HG03095 (cell line): ENCODE results near the gene CXADR.

Source experiments
- ATAC-seq: cut with Tn5 transposase; IDR thresholded peaks from one replicate; pipeline ENCODE4 v1.9.1; 2021; ENCODE audit warnings: moderate library complexity; ENCODE audit not compliant: unreplicated experiment

CXADR gene

DNA sequence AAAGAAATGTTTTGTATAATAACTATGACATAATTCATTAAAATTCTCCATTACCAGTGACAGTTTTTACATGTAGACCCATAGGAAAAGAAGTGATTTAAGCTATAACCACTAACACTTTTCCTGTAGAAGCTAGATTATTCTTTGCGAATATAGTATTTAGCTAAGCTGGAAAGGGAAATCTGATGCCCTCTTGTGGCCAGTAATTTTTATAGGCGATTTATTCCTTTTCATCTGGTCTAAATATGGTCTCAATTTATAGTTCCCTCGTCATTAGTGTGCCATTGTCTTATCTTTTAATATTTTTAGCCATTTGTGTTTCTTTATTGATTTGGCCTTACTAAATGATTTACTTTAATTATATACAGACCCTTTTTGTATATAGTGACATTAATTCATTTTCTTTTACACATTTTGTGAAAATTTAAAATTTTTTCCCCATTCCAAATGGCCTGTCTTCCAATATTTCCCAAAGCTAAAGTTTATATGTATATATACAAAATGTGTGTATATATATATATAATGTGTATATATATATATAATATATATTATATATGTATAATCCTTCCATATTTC, 73.1 kb downstream of the CXADR start:
- ATAC-seq = no peak

DNA sequence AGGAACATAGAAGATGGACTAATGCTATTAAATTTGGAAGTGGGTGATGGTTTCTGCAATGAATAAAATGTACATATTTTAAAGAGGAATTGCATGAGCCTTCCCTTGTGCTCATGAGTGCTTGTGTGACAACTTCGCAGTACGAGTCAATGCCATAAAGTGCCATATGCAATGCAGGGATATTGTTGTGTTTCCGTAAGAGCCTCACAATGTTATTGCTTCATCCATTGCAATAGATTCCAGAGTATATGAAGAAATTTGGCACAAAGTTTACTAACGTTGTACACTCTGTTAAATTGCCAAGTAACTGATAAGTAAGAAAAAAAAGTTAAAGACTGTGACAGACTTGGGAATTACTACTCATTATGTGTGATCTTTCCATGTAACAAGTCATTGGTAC, 77.6 kb downstream of the CXADR start:
- no peak for ATAC-seq

DNA sequence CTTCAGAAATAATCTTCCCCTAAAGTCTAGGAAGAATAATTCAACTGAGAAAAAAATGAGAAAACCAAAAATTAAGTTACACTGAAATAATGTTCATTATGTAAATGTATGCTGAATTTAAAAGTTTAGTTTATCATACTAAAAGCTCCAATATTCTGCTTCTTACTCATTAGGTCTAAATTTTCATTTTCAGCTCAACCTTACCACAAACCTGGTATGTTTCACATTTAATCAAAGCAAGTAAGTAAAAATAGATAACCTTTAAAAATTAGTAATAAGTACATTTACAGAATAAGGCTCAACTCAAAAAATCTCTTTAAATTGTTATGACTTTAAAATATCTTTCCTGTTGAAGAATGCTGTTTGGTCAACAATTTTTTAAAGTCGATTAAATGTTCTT, 84.8 kb downstream of the CXADR start:
- ATAC-seq = no peak

DNA sequence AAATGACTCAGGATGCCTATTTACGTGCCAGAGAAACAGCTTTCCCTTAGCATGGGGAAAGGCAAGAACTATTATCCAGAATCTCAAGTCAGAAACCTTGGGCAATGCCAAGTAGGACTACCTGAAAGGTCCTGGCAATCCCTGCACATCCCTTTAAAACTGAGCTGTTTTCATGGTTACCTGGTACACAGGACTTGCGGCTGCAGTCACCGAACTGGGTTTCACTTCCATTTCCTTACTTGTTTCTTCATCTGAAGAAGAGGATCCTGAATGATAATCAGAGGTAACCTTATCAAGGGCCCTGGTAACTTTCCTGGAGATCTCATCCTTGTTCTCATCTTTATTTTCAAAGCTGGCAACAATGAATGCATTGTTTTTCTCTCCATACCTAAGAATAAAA, 85.6 kb downstream of the CXADR start:
- peak; percentile 87 for ATAC-seq

DNA sequence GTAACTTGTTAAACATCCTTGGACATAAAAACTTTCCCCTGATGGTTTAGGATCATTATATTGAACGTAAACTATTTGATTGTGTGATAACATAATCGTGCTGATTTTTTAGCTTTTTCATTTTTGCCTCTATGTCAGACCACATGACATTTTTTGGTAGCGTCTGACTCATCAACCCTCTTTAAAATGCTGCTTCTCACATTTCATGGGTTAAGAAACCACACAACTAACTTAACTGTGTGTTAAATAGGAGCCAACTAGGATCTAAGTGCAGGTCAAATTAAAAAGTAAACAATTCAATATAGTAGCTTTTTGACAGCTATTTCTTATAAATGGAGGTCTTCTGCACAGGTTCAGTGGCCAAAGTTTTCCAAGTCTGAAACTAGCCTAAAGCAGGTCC, 90.0 kb downstream of the CXADR start:
- ATAC-seq = no peak

- ATAC-seq = no peak
Observed at GRCh38 chr21:17607684-17608083, 94.8 kb downstream of the CXADR start.

- ATAC-seq = no peak
Observed at GRCh38 chr21:17609681-17610080, 96.8 kb downstream of the CXADR start.

GRCh38 chr21:17610911-17611310, 98.1 kb downstream of the CXADR start:
- ATAC-seq = no peak

- ATAC-seq = peak; percentile 59
Observed at GRCh38 chr21:17611414-17612022, 98.7 kb downstream of the CXADR start.

DNA sequence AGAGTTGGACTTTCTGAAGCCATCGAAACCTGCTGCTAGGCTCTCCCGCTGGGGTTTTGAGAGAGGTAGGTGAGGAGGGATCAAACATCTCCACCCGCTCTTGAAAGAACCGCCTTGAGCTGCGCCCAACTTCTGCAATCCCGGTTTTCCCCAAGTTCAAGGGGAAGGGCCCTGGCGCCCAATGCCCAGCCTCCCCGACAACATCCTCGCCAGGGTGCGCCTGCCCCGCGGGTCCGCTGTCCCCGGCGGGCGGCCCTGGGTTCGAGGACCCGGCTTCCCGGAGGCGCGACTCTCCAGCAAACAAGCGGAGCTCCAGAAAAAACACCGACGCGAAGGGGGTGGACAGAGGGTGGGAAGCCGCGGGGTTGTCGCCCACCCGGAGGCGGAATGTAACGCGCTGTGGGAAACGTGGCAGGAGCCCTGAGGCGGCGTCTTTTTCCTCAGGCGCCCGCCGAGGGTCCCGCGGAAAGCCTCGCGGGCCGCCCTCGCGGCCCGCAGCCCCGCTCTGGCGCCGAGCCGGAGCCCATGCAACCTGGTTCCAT, 99.3 kb downstream of the CXADR start:
- peak; percentile 1 for ATAC-seq

- ATAC-seq = peak; percentile 81
Observed at GRCh38 chr21:17612565-17613241, 99.9 kb downstream of the CXADR start, which contains the start of gene BTG3. TSS of gene BTG3 (minus strand) at chr21:17612901. CDS start at chr21:17609144, 3,757 bp downstream.

DNA sequence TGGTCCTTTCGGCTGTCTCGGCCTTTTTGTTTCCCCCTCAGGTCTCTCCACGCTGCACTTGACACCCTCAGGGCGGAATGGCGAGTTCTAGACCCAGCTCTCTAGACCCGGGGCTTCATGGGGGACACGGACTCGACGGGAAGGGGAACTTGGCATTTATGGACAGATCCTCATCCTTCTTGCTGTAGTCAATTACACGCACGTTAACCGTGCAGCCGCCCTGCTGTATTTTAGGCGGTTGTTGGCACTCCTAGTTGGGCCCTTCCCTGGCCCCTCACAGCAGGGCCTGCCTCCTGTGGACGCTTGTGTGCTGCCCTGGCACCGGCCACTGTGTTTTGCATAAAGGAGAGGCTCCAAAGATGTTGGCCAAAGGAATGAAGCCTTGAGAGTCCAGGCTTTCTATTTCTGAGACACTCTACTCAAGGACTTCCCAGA, 100.4 kb downstream of the CXADR start:
- ATAC-seq = no peak

DNA sequence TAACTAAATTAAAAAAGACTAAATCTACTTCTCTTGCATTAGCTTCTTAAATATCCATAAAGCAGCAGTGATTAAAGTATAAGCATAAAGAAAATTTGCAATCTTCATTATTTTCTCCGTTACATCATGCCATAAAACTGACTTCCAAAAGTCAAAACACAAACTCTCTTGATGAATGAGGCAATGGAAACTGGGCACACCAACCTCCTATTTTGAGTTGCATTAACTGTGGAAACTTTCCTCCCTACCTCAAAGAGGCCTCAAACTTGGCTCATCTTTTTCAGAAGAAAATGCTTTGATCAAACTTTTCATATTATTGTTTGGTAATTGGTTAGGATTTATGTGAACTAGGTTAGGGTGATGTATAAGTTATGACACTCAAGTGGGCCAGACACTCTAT, 104.0 kb downstream of the CXADR start:
- ATAC-seq = no peak

- ATAC-seq = no peak
Observed at GRCh38 chr21:17622018-17622417, 109.2 kb downstream of the CXADR start.

- ATAC-seq = no peak
Observed at GRCh38 chr21:17631195-17631594, 118.4 kb downstream of the CXADR start.

- no peak for ATAC-seq
Observed at GRCh38 chr21:17636711-17637110, 123.9 kb downstream of the CXADR start.

DNA sequence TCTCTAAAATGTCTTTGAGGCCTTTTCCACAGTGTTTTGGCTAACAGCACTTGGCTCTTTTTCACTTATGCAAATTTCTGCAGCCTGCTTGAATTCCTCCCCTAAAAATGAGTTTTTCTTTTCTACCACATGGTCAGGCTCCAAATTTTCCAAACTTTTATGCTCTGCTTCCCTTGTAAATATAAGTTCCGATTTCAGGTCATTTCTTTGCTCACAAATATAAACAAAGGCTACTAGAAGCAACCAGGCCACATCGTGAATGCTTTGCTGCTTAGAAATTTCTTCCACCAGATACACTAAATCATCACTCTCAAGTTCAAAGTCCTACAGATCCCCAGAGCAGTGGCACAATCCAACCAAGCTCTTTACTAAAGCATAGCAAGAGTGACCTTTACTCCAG, 128.0 kb downstream of the CXADR start:
- ATAC-seq = no peak
